Caco-2 (cell line): Measurements from ENCODE around the gene PITPNB. TPM values are rescaled to one million over a fixed set of nuclear protein-coding genes. Genes with fewer than 3 reads are reported as not detected.
A peak's percentile ranks its signal among the peaks of the same experiment; 100 is the strongest.

Experiments
- BruUV-seq: library from RNA; stranded (reverse); fragments of 400-500 nt; replicated peaks from 2 replicates; lab custom pipeline; 2021; lab: Mats Ljungman, UMichigan
- CTCF ChIA-PET: fragments of 300-600 bp; sonication (Branson Sonifier 250); formaldehyde crosslinking; loops from one replicate; lab custom pipeline; 2022; ENCODE audit warnings: antibody characterized with exemption; lab: Charles Lee
- POLR2A ChIA-PET: fragments of 300-600 bp; sonication (Branson Sonifier 250); formaldehyde crosslinking; loops from one replicate; lab custom pipeline; 2022; ENCODE audit warnings: antibody characterized with exemption; lab: Charles Lee
- DNase-seq, 2 experiments: peaks; one replicate each; pipeline versions ENCODE4 v3.0.0 to v3.0.0-alpha.2; 2020 to 2022
- H3K27me3 ChIP-seq: replicated peaks from 2 replicates; pipeline ENCODE4 v1.6.0; 2011; ENCODE audit warnings: low read length; ENCODE audit not compliant: control insufficient read depth, insufficient read depth
- H3K36me3 ChIP-seq: 2 replicates; pipeline ENCODE4 v1.5.1; 2011; ENCODE audit warnings: low read length; ENCODE audit not compliant: control insufficient read depth, insufficient read depth
- H3K4me1 ChIP-seq: fragments of 250-450 bp; sonication (Bioruptor Pico); 2 replicates; pipeline ENCODE4 v1.5.1; 2020; ENCODE audit warnings: mild to moderate bottlenecking
- H3K4me3 ChIP-seq: 2 replicates; pipeline ENCODE4 v1.5.1; 2011; ENCODE audit warnings: low read depth, mild to moderate bottlenecking, control low read depth, low read length
- H3K9me3 ChIP-seq: fragments of 250-450 bp; sonication (Bioruptor Pico); 2 replicates; pipeline ENCODE4 v1.5.1; 2020; ENCODE audit warnings: mild to moderate bottlenecking, moderate library complexity
- H3K27ac Mint-ChIP-seq: one replicate; pipeline ENCODE4 v1.8.0; 2022; ENCODE audit warnings: mixed read lengths; ENCODE audit not compliant: unreplicated experiment
- H3K27me3 Mint-ChIP-seq: one replicate; pipeline ENCODE4 v1.8.0; 2022; ENCODE audit warnings: mixed read lengths; ENCODE audit not compliant: insufficient read depth, unreplicated experiment
- H3K36me3 Mint-ChIP-seq: one replicate; pipeline ENCODE4 v1.8.0; 2022; ENCODE audit warnings: mild to moderate bottlenecking, mixed read lengths; ENCODE audit not compliant: insufficient read depth, unreplicated experiment
- H3K4me1 Mint-ChIP-seq: one replicate; pipeline ENCODE4 v1.8.0; 2022; ENCODE audit warnings: low read depth, mixed read lengths; ENCODE audit not compliant: unreplicated experiment
- H3K4me3 Mint-ChIP-seq: one replicate; pipeline ENCODE4 v1.8.0; 2022; ENCODE audit warnings: mild to moderate bottlenecking, moderate library complexity, mixed read lengths; ENCODE audit not compliant: unreplicated experiment
- H3K9me3 Mint-ChIP-seq: one replicate; pipeline ENCODE4 v1.8.0; 2022; ENCODE audit warnings: mixed read lengths; ENCODE audit not compliant: unreplicated experiment
- intact Hi-C: fragments of 100-400 bp; cut with micrococcal nuclease; formaldehyde crosslinking; loops from one replicate; pipeline ENCODE4 v1.10.0; 2022; ENCODE audit not compliant: unreplicated experiment
- total RNA-seq: library from RNA; stranded (reverse); gene quantifications from 2 replicates; pipeline ENCODE4 v1.2.3, GENCODE V29; 2022
- TF ChIP-seq, protein P1 (sequence below), 2 experiments: fragments of 200-600 bp in 1 of 2; IDR thresholded peaks; 1 replicate in 1 of 2; 2 replicates in 1 of 2; pipeline versions ENCODE4 v1.5.1 to v1.8.0; 2011 to 2022; ENCODE audit warnings: antibody characterized with exemption in 1 of 2, control low read depth in 1 of 2, inconsistent platforms in 1 of 2, low read depth in 1 of 2, low read length in 1 of 2, mild to moderate bottlenecking in 1 of 2, moderate library complexity in 1 of 2; ENCODE audit not compliant: insufficient read depth in 1 of 2, severe bottlenecking in 1 of 2, unreplicated experiment in 1 of 2

Gene PITPNB
- total RNA-seq, 1 experiment from 2014 or later, result 81.7 TPM

DNA sequence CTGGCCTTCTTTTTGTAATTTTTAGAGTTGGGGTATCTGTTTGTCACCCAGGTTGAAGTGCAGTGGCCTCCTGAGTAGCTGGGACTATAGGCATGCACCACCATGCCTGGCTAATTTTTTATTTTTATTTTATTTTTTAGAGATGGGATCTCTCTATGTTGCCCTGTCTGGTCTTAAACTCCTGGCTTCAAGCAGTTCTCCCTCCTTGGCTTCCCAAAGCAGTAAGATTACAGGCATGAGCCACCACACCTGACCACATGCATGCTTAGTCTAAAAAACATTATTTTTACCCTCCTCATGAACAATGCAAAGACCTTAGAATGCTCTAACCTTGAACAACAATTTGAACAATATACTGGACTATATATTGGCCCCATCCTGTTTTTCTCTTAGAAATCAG, 22.1 kb upstream of the PITPNB start:
- Mint-ChIP-seq H3K4me3 (no peak overlapping the region), H3K9me3 (no peaks in the 10 kb centered on the region), H3K4me1 (no peaks in the 10 kb centered on the region), H3K27ac (no peak overlapping the region), H3K36me3 (no peaks in the 10 kb centered on the region), H3K27me3 (no peaks in the 10 kb centered on the region)
- H3K27me3 ChIP-seq, result no peaks in the 10 kb centered on the region
- H3K4me1 ChIP-seq, result no peaks in the 10 kb centered on the region
- no peak overlapping the region for H3K4me3 ChIP-seq
- intact Hi-C loops, result no loop called here
- no peaks in the 10 kb centered on the region for H3K9me3 ChIP-seq
- CTCF ChIA-PET, result no interaction called here
- POLR2A ChIA-PET, result no interaction called here
- no peaks in the 10 kb centered on the region for H3K36me3 ChIP-seq
- DNase-seq, result no peak
- TF ChIP-seq, protein P1, sequence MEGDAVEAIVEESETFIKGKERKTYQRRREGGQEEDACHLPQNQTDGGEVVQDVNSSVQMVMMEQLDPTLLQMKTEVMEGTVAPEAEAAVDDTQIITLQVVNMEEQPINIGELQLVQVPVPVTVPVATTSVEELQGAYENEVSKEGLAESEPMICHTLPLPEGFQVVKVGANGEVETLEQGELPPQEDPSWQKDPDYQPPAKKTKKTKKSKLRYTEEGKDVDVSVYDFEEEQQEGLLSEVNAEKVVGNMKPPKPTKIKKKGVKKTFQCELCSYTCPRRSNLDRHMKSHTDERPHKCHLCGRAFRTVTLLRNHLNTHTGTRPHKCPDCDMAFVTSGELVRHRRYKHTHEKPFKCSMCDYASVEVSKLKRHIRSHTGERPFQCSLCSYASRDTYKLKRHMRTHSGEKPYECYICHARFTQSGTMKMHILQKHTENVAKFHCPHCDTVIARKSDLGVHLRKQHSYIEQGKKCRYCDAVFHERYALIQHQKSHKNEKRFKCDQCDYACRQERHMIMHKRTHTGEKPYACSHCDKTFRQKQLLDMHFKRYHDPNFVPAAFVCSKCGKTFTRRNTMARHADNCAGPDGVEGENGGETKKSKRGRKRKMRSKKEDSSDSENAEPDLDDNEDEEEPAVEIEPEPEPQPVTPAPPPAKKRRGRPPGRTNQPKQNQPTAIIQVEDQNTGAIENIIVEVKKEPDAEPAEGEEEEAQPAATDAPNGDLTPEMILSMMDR (IDR thresholded peaks at IDR 0.05; ENCODE audit: insufficient read depth in 1 of 2, low read depth in 1 of 2, low read length in 1 of 2, severe bottlenecking in 1 of 2, unreplicated experiment in 1 of 2), result no peak
- no TSS peak for BruUV-seq

DNA sequence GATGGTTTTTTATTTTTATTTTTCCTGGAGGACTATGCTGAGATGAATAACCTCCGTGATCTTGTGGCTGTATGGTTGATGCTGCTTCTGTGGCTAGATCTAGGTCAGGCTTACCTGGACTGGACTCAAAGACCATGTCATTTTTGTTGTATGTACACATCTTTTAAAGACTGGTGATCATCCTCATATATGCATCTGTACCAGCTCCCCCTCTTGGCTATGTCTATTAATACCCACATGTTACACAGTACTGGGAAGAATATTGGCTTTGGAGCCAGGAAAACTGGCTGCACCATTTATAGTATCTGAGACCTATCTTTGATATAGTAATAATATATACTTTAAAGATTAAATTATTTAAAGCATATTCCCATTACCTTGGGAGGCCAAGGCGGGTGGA, 18.4 kb upstream of the PITPNB start:
- BruUV-seq, result no TSS peak
- POLR2A ChIA-PET, result interaction anchor here (1.2 kb wide), 1 partner anchor 18 kb away, joined by 5 read pairs; the partner anchor contains the start of gene PITPNB
- H3K27me3 Mint-ChIP-seq, result no peaks in the 10 kb centered on the region
- no peak overlapping the region for H3K27ac Mint-ChIP-seq
- H3K4me1 ChIP-seq, result no peaks in the 10 kb centered on the region
- no peaks in the 10 kb centered on the region for H3K36me3 ChIP-seq
- no peaks in the 10 kb centered on the region for H3K27me3 ChIP-seq
- no peak overlapping the region for H3K4me3 Mint-ChIP-seq
- no peaks in the 10 kb centered on the region for H3K9me3 ChIP-seq
- CTCF ChIA-PET, result interaction anchor here (0.7 to 1.0 kb wide), 2 partner anchors 18 to 54 kb away, joined by 4 to 5 read pairs; partner anchors contain the start of gene PITPNB
- intact Hi-C loops, result no loop called here
- H3K9me3 Mint-ChIP-seq, result no peaks in the 10 kb centered on the region
- H3K4me1 Mint-ChIP-seq, result no peaks in the 10 kb centered on the region
- DNase-seq, result no peak
- H3K4me3 ChIP-seq, result no peak overlapping the region
- no peaks in the 10 kb centered on the region for H3K36me3 Mint-ChIP-seq
- TF ChIP-seq, protein P1 (IDR thresholded peaks at IDR 0.05; ENCODE audit: insufficient read depth in 1 of 2, low read depth in 1 of 2, low read length in 1 of 2, severe bottlenecking in 1 of 2, unreplicated experiment in 1 of 2), result peak; percentile 8 to 23

DNA sequence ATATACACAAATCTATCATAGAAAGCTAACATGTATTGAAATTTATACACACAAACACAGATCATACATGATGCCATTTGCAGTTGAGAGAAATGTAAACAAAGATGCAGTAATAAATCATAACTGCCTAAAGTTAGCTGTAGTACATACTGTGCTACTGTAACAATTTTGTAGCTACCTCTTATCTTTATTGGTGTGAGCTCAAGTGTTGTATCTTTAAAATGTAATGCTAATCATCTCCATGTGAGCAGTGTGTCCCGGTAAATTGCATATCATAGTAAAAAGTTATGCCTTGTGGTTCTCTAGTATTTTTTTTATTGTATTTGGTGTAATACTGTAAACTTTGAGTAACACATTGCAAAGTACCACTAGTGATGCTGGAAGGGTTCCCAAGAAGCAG, 16.8 kb upstream of the PITPNB start:
- TF ChIP-seq, protein P1 (IDR thresholded peaks at IDR 0.05; ENCODE audit: insufficient read depth in 1 of 2, low read depth in 1 of 2, low read length in 1 of 2, severe bottlenecking in 1 of 2, unreplicated experiment in 1 of 2), result no peak
- Histone ChIP-seq H3K4me3 (no peak overlapping the region), H3K4me1 (no peaks in the 10 kb centered on the region), H3K36me3 (no peaks in the 10 kb centered on the region), H3K27me3 (no peaks in the 10 kb centered on the region), H3K9me3 (no peaks in the 10 kb centered on the region)
- no peak for DNase-seq
- no peak overlapping the region for H3K27ac Mint-ChIP-seq
- CTCF ChIA-PET, result no interaction called here
- H3K36me3 Mint-ChIP-seq, result no peaks in the 10 kb centered on the region
- no peaks in the 10 kb centered on the region for H3K27me3 Mint-ChIP-seq
- POLR2A ChIA-PET, result no interaction called here
- H3K9me3 Mint-ChIP-seq, result no peaks in the 10 kb centered on the region
- no peak overlapping the region for H3K4me3 Mint-ChIP-seq
- BruUV-seq, result no TSS peak
- intact Hi-C loops, result no loop called here
- H3K4me1 Mint-ChIP-seq, result no peaks in the 10 kb centered on the region
